K562 (cell line): ENCODE measurements around the gene WDR20. TPM values are rescaled to one million over a fixed set of nuclear protein-coding genes. Genes with fewer than 3 reads are reported as not detected.

ENCODE experiments used
- ATAC-seq: fragments of 200-7000 bp; cut with Tn5 transposase; 3 replicates; pipeline ENCODE4 v1.9.1; 2020; ENCODE audit warnings: moderate library complexity
- BruUV-seq: library from RNA; stranded (reverse); fragments of 400-500 nt; replicated peaks from 2 replicates; lab custom pipeline; 2021; lab: Mats Ljungman, UMichigan
- CTCF ChIA-PET: fragments of 300-600 bp; formaldehyde crosslinking; extraction: SDS; loops from one replicate; lab custom pipeline; 2021; ENCODE audit warnings: low intra/inter-chr PET ratio; lab: Yijun Ruan, JAX
- POLR2A ChIA-PET: fragments of 300-600, 350-650 bp; sonication (Branson Sonifier 250); formaldehyde crosslinking; extraction: SDS; loops from one replicate; lab custom pipeline; 2021; ENCODE audit warnings: antibody characterized with exemption, inconsistent platforms; lab: Yijun Ruan, JAX
- DNase-seq, 4 experiments: peaks; one replicate each; pipeline versions ENCODE4 v3.0.0 to v3.0.0-alpha.2; 2011 to 2018; ENCODE audit warnings: low spot score in 3 of 4, mixed read lengths in 3 of 4; ENCODE audit errors: extremely low read depth in 1 of 4
- FAIRE-seq: peaks from 2 replicates; lab custom pipeline; 2011; peaks lifted over from hg19 to GRCh38; lab: Jason Lieb, UNC
- H2AFZ ChIP-seq: 2 replicates; pipeline ENCODE4 v1.6.0; 2011; ENCODE audit warnings: low read depth, low read length, control low read depth, inconsistent platforms
- H3K27ac ChIP-seq: fragments of 200-600 bp; 3 replicates; pipeline ENCODE4 v1.8.0; 2011; ENCODE audit warnings: low read depth, mild to moderate bottlenecking, control low read depth, inconsistent platforms, low read length, moderate library complexity, mixed read lengths; ENCODE audit errors: extremely low read depth
- H3K27me3 ChIP-seq, 2 experiments: fragments of 300-600 bp in 1 of 2; 2 replicates in 1 of 2; 3 replicates in 1 of 2; pipeline versions ENCODE4 v1.6.0 to v1.8.0; 2011; ENCODE audit warnings: inconsistent platforms in 2 of 2, low read length in 2 of 2, mild to moderate bottlenecking in 1 of 2, mixed read lengths in 1 of 2, moderate library complexity in 1 of 2; ENCODE audit not compliant: control insufficient read depth in 2 of 2, insufficient read depth in 2 of 2
- H3K36me3 ChIP-seq: fragments of 300-600 bp; 3 replicates; pipeline ENCODE4 v1.8.0; 2011; ENCODE audit warnings: mild to moderate bottlenecking, low read length, inconsistent platforms; ENCODE audit not compliant: control insufficient read depth, insufficient read depth
- H3K4me1 ChIP-seq, 2 experiments: fragments of 200-600 bp in 1 of 2; replicated peaks in 1 of 2; 2 replicates in 1 of 2; 3 replicates in 1 of 2; pipeline versions ENCODE4 v1.5.1 to v1.8.0; 2011; ENCODE audit warnings: inconsistent platforms in 2 of 2, low read length in 2 of 2, mild to moderate bottlenecking in 1 of 2, mixed read lengths in 1 of 2, moderate library complexity in 1 of 2; ENCODE audit not compliant: control insufficient read depth in 2 of 2, insufficient read depth in 2 of 2
- H3K4me2 ChIP-seq: 2 replicates; pipeline ENCODE4 v1.6.1; 2011; ENCODE audit warnings: low read length, control low read depth, inconsistent platforms, mixed read lengths; ENCODE audit not compliant: insufficient read depth
- H3K4me3 ChIP-seq: fragments of 200-600 bp; sonication (generic), shearing (Covaris generic); 2 replicates; pipeline ENCODE4 v1.5.1; 2016; ENCODE audit warnings: control low read depth, inconsistent platforms
- H3K79me2 ChIP-seq: fragments of 200-600 bp; 3 replicates; pipeline ENCODE4 v1.8.0; 2011; ENCODE audit warnings: low read length, inconsistent platforms; ENCODE audit not compliant: control insufficient read depth, insufficient read depth
- H3K9ac ChIP-seq, 2 experiments: 2 replicates each; pipeline versions ENCODE4 v1.6.0 to v1.6.1; 2011; ENCODE audit warnings: low read depth in 2 of 2, low read length in 2 of 2, control low read depth in 1 of 2, inconsistent platforms in 1 of 2, mild to moderate bottlenecking in 1 of 2, mixed read lengths in 1 of 2; ENCODE audit not compliant: insufficient read depth in 1 of 2
- H3K9me1 ChIP-seq: one replicate; pipeline ENCODE4 v1.6.0; 2011; ENCODE audit warnings: inconsistent platforms, mild to moderate bottlenecking, low read length, moderate library complexity; ENCODE audit not compliant: control insufficient read depth, insufficient read depth
- H3K9me3 ChIP-seq: replicated peaks from 2 replicates; pipeline ENCODE4 v1.5.1; 2011; ENCODE audit warnings: low read depth, low read length, inconsistent platforms; ENCODE audit not compliant: control insufficient read depth, insufficient read depth
- H4K20me1 ChIP-seq: replicated peaks from 2 replicates; pipeline ENCODE4 v1.6.1; 2011; ENCODE audit warnings: low read length, inconsistent platforms, mixed read lengths; ENCODE audit not compliant: control insufficient read depth, insufficient read depth
- ADNP ChIP-seq: fragments of 200-800 bp; sonication (Bioruptor generic); IDR thresholded peaks from 2 replicates; pipeline ENCODE4 v1.6.1; 2016; ENCODE audit warnings: missing genetic modification characterization, missing compliant biosample characterization
- CEBPG ChIP-seq, 3 experiments: fragments of 200-800 bp in 1 of 3; sonication (Bioruptor generic) in 1 of 3; sonication (generic) in 1 of 3; formaldehyde crosslinking in 1 of 3; IDR thresholded peaks in 2 of 3; conservative IDR thresholded peaks in 1 of 3; 2 replicates each; pipeline versions ENCODE4 v1.6.1 to v1.8.0; 2016 to 2022; ENCODE audit warnings: missing compliant biosample characterization in 2 of 3, missing genetic modification characterization in 2 of 3, mild to moderate bottlenecking in 1 of 3, missing genetic modification reagents in 1 of 3
- ELF1 ChIP-seq: fragments of 200-800 bp; sonication (Bioruptor generic); IDR thresholded peaks from 2 replicates; pipeline ENCODE4 v1.6.1; 2016; ENCODE audit warnings: missing genetic modification characterization, missing compliant biosample characterization
- HMBOX1 ChIP-seq: sonication (generic); IDR thresholded peaks from 2 replicates; pipeline ENCODE4 v1.6.1; 2016
- LEF1 ChIP-seq: fragments of 450-650 bp; IDR thresholded peaks from 2 replicates; pipeline ENCODE4 v1.6.1; 2016; ENCODE audit warnings: mild to moderate bottlenecking
- MTA2 ChIP-seq: fragments of 450-650 bp; IDR thresholded peaks from 2 replicates; pipeline ENCODE4 v1.6.1; 2016; ENCODE audit warnings: low read depth
- MTF1 ChIP-seq: fragments of 250-450 bp; sonication (Bioruptor Pico); IDR thresholded peaks from 2 replicates; pipeline ENCODE4 v1.9.0; 2021; ENCODE audit warnings: moderate library complexity, mild to moderate bottlenecking, inconsistent platforms, borderline replicate concordance
- NFRKB ChIP-seq: fragments of 450-650 bp; IDR thresholded peaks from 2 replicates; pipeline ENCODE4 v1.6.1; 2016; ENCODE audit warnings: low read depth
- PCBP2 ChIP-seq: fragments of 200-400 bp; formaldehyde crosslinking; IDR thresholded peaks from 2 replicates; pipeline ENCODE4 v1.6.1; 2018; ENCODE audit warnings: low read length, low read depth, mild to moderate bottlenecking, moderate library complexity; ENCODE audit not compliant: poor library complexity, severe bottlenecking
- RCOR1 ChIP-seq, 2 experiments: IDR thresholded peaks; 2 replicates each; pipeline ENCODE4 v1.6.1; 2012; ENCODE audit warnings: low read depth in 2 of 2, low read length in 2 of 2, borderline replicate concordance in 1 of 2, improper control_type of control experiment in 1 of 2
- SLC30A9 ChIP-seq: fragments of 250-450 bp; sonication (Bioruptor Pico); IDR thresholded peaks from 2 replicates; pipeline ENCODE4 v1.8.0; 2022; ENCODE audit warnings: mild to moderate bottlenecking, moderate library complexity
- ZBTB1 ChIP-seq: sonication (generic); formaldehyde crosslinking; IDR thresholded peaks from 2 replicates; pipeline ENCODE4 v1.8.1; 2023; ENCODE audit warnings: missing genetic modification reagents, low read depth, mild to moderate bottlenecking, borderline replicate concordance
- WGBS: fragments of 100-300 bp; shearing (Covaris generic); methylation state at CpG from one replicate; pipeline ENCODE4 v1.1.6; 2016; ENCODE audit warnings: low coverage, mixed read lengths; ENCODE audit not compliant: insufficient coverage; ENCODE audit errors: missing lambda C conversion rate; 5-methylcytosine and 5-hydroxymethylcytosine counted together
- in situ Hi-C: fragments of 300-500 bp; cut with MboI; formaldehyde crosslinking; loops from 4 replicates; pipeline ENCODE4 v1.15.0; 2018; ENCODE audit warnings: inconsistent platforms, mixed read lengths
- intact Hi-C: fragments of 100-400 bp; cut with micrococcal nuclease; formaldehyde crosslinking; loops from 2 replicates; pipeline ENCODE4 v1.14.2; 2022
- polyA plus RNA-seq, 8 experiments: library from polyadenylated mRNA; depleted of rRNA in 4 of 8; stranded (reverse) in 5 of 8; unstranded in 3 of 8; fragments of >200 nt; fragmentation: Nextera tagmentation in 2 of 8; fragmentation: Illumina TruSeq in 1 of 8; extraction: Ambion mirVana in 2 of 8; extraction: Trizol in 1 of 8; gene quantifications; 2 replicates each; pipeline versions ENCODE4 v1.2.1 to v1.2.3, GENCODE V29; 2011 to 2014; ENCODE audit warnings: inconsistent platforms in 1 of 8, missing spikeins in 1 of 8
- total RNA-seq, 7 experiments: library from RNA; depleted of rRNA in 6 of 7; stranded (reverse); fragments of >200 nt in 6 of 7; fragmentation: Illumina TruSeq in 2 of 7; extraction: Trizol in 2 of 7; gene quantifications; 2 replicates each; pipeline versions ENCODE4 v1.2.1 to v1.2.3, GENCODE V29; 2011 to 2021; ENCODE audit warnings: low replicate concordance in 1 of 7

The WDR20 gene
- total and polyA plus RNA-seq, 9 of the 15 experiments (the other 6 are each of a cell fraction or from before 2014, with no cell fraction given): 7.0 to 15.3 (median 11.8) TPM

- DNase-seq (no peak), ATAC-seq (no peak), FAIRE-seq (no peak)
- Histone ChIP-seq H3K4me3 (no peak overlapping the region), H3K4me2 (no peak overlapping the region), H3K9me3 (no peaks in the 10 kb centered on the region), H3K36me3 (peaks cover 39% of the 10 kb centered on the region; the same call in 2 of the 3 replicates), H3K79me2 (peaks cover 15% of the 10 kb centered on the region), H3K27me3 (no peaks in the 10 kb centered on the region), H4K20me1 (peaks cover 3% of the 10 kb centered on the region; the same call in 1 of the 2 replicates), H2AFZ (no peak overlapping the region), H3K9ac (no peak overlapping the region), H3K4me1 (peaks cover under 1 to 3% of the 10 kb centered on the region in 2 experiments; a peak in 1 of 5 replicates), H3K9me1 (no peaks in the 10 kb centered on the region), H3K27ac (no peak overlapping the region)
- ChIA-PET POLR2A (interaction anchor here (0.6 kb wide), 1 partner anchor 353 kb away, joined by 4 read pairs; no protein-coding TSS in a partner anchor), CTCF (no interaction called here)
- in situ Hi-C loops: no loop called here
- intact Hi-C loops: no loop called here
- WGBS: 96% methylated on average over 6 of the region's 6 CpGs
- BruUV-seq: no TSS peak
- TF ChIP-seq CEBPG (CRISPR knock-in tag; IDR thresholded peaks at IDR 0.05): no peak
- no peak for TF ChIP-seq CEBPG (tag; conservative IDR thresholded peaks at IDR 0.05 in 1 of 2, IDR thresholded peaks at IDR 0.05 in 1 of 2)
- no peak for TF ChIP-seq MTA2
- TF ChIP-seq HMBOX1: no peak
- no peak for TF ChIP-seq ELF1 (tag)
- TF ChIP-seq ADNP (tag): no peak
- no peak for TF ChIP-seq PCBP2
- no peak for TF ChIP-seq LEF1
- TF ChIP-seq SLC30A9 (CRISPR knock-in tag): no peak
- TF ChIP-seq RCOR1 (IDR thresholded peaks at IDR 0.05; ENCODE audit: borderline replicate concordance in 1 of 2, low read depth in 2 of 2, low read length in 2 of 2): no peak
- no peak for TF ChIP-seq ZBTB1 (CRISPR knock-in tag)
- no peak for TF ChIP-seq MTF1 (CRISPR knock-in tag)
- TF ChIP-seq NFRKB: no peak
These were observed 56.6 kb downstream of the WDR20 start for GRCh38 chr14:102196039-102196901.
